HepG2 (cell line): ENCODE results near the gene ANKRD40CL. TPM values are rescaled to one million over a fixed set of nuclear protein-coding genes. Genes with fewer than 3 reads are reported as not detected.

Experiments
- CEBPB ChIP-seq: IDR thresholded peaks from 2 replicates; pipeline ENCODE4 v1.6.1; 2011; ENCODE audit warnings: low read depth, low read length, improper control_type of control experiment, borderline replicate concordance
- THAP9 ChIP-seq: sonication (generic); formaldehyde crosslinking; IDR thresholded peaks from 2 replicates; pipeline ENCODE4; 2020; ENCODE audit warnings: missing genetic modification reagents, mild to moderate bottlenecking, borderline replicate concordance
- ZKSCAN1 ChIP-seq: fragments of 150-350 bp; IDR thresholded peaks from 2 replicates; pipeline ENCODE4 v1.6.1; 2014; ENCODE audit warnings: low read length
- ZNF503 ChIP-seq: sonication (generic); formaldehyde crosslinking; IDR thresholded peaks from 2 replicates; pipeline ENCODE4 v1.4.0; 2020; ENCODE audit warnings: missing genetic modification reagents
- ZNF572 ChIP-seq: sonication (generic); formaldehyde crosslinking; IDR thresholded peaks from 2 replicates; pipeline ENCODE4 v1.5.1; 2020; ENCODE audit warnings: mild to moderate bottlenecking, missing genetic modification reagents
- ZNF687 ChIP-seq: sonication (generic); formaldehyde crosslinking; IDR thresholded peaks from 2 replicates; pipeline ENCODE4 v1.5.1; 2020; ENCODE audit warnings: mild to moderate bottlenecking, missing genetic modification reagents, moderate library complexity
- polyA plus RNA-seq, 8 experiments: library from polyadenylated mRNA; depleted of rRNA in 3 of 8; stranded (reverse) in 7 of 8; unstranded in 1 of 8; fragments of >200 nt; fragmentation: Illumina TruSeq in 4 of 8; extraction: Trizol in 4 of 8; gene quantifications; 2 replicates each; pipeline versions ENCODE4 v1.2.1 to v1.2.3, GENCODE V29; 2011 to 2016; ENCODE audit warnings: low read depth in 4 of 8, missing spikeins in 1 of 8, mixed read lengths in 1 of 8; ENCODE audit not compliant: insufficient read depth in 1 of 8
- total RNA-seq, 5 experiments: library from RNA; depleted of rRNA; stranded (reverse); fragments of >200 nt; fragmentation: Illumina TruSeq; extraction: Trizol; gene quantifications; 2 replicates each; pipeline ENCODE4 v1.2.3, GENCODE V29; 2016; ENCODE audit warnings: low read depth in 1 of 5
- TF ChIP-seq, protein P1 (sequence below): sonication (generic); formaldehyde crosslinking; IDR thresholded peaks from 2 replicates; pipeline ENCODE4 v1.8.0; 2022; ENCODE audit warnings: low read depth, missing genetic modification reagents
- TF ChIP-seq, protein P2 (sequence below): sonication (generic); formaldehyde crosslinking; IDR thresholded peaks from 2 replicates; pipeline ENCODE4 v1.4.0; 2020; ENCODE audit warnings: missing genetic modification reagents

ANKRD40CL gene
- total and polyA plus RNA-seq, 2 of the 13 experiments (the other 11 are each of a cell fraction or from before 2014, with no cell fraction given): 0.03 to 0.11 TPM

DNA sequence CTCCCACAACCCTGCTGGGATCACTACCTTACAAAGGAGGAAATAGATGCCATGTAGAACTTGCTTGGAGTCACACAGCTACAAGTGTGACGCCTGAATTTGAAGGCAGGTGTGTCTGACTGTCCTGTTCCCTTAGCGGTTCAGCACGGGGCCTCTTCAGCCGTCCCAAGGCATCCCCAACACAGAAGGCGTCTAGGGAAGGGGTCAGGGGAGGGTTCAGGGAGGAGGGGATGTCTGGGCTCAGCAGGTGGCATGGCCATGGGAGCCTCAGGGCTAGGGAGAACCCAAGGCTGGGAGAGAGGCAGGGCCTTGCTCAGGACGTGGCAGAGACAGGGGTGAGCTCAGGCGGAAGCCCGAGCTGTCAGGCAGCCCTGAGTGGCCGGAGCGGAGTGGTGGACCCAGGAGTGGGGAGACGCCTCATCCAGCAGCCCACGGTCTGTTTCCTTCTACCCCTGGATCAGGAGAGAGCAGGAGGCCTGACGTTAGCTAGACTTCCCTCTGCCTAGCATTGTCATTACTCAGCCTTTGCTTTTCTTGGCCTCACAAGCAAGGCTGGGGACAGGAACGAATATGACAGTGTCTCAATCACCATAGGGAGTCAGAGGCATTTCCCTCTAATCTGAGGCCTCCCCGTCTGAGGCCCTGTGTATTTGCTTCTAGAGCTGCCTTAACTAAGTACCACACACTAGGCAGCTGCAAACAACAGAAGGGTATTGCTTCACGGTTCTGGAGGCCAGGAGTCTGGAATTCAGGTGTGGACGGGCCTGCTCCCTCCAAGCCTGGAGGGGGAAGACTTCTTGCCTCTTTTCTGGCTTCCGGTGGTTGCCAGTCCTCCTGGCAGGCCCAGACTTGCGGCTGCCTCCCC, 31.3 kb upstream of the ANKRD40CL start (continued):
- TF ChIP-seq THAP9 (peak; percentile 8; the same call in 1 of the 2 replicates), CEBPB (0 out of 2 replicates have a peak, but pooled peaks have one; percentile 50), ZKSCAN1 (0 out of 2 replicates have a peak, but pooled peaks have one; percentile 34), ZNF572 (peak; percentile 80; the same call in 1 of the 2 replicates), ZNF687 (CRISPR knock-in tag) (peak; percentile 54), ZNF503 (CRISPR knock-in tag) (no peak)
- TF ChIP-seq, protein P1, sequence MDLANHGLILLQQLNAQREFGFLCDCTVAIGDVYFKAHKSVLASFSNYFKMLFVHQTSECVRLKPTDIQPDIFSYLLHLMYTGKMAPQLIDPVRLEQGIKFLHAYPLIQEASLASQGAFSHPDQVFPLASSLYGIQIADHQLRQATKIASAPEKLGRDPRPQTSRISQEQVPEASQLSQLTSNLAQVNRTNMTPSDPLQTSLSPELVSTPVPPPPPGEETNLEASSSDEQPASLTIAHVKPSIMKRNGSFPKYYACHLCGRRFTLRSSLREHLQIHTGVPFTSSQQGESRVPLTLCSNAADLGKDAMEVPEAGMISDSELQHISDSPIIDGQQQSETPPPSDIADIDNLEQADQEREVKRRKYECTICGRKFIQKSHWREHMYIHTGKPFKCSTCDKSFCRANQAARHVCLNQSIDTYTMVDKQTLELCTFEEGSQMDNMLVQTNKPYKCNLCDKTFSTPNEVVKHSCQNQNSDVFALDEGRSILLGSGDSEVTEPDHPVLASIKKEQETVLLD (CRISPR knock-in tag): no peak
- TF ChIP-seq, protein P2, sequence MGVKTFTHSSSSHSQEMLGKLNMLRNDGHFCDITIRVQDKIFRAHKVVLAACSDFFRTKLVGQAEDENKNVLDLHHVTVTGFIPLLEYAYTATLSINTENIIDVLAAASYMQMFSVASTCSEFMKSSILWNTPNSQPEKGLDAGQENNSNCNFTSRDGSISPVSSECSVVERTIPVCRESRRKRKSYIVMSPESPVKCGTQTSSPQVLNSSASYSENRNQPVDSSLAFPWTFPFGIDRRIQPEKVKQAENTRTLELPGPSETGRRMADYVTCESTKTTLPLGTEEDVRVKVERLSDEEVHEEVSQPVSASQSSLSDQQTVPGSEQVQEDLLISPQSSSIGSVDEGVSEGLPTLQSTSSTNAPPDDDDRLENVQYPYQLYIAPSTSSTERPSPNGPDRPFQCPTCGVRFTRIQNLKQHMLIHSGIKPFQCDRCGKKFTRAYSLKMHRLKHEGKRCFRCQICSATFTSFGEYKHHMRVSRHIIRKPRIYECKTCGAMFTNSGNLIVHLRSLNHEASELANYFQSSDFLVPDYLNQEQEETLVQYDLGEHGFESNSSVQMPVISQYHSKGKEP (CRISPR knock-in tag): no peak
